HEK293 (cell line): ENCODE measurements around the gene NCKAP1.

Experiments
- CTCF ChIA-PET: fragments of 350-600 bp; formaldehyde crosslinking; extraction: SDS; loops from one replicate; lab custom pipeline; 2021; ENCODE audit warnings: antibody characterized with exemption; lab: Yijun Ruan, JAX
- POLR2A ChIA-PET: fragments of 300-600 bp; formaldehyde crosslinking; extraction: SDS; loops from one replicate; lab custom pipeline; 2020; ENCODE audit warnings: antibody characterized with exemption, inconsistent platforms; lab: Yijun Ruan, JAX
- H3K27ac ChIP-seq: fragments of 200-500 bp; sonication (Bioruptor generic); 2 replicates; pipeline ENCODE4 v1.5.1; 2014; ENCODE audit warnings: low read depth, low read length, control low read depth, inconsistent platforms; ENCODE audit errors: extremely low read depth
- H3K36me3 ChIP-seq, 2 experiments: fragments of 200-500 bp in 1 of 2; sonication (Bioruptor generic) in 1 of 2; 1 replicate in 1 of 2; 2 replicates in 1 of 2; pipeline ENCODE4 v1.5.1; 2014 to 2017; ENCODE audit warnings: inconsistent platforms in 2 of 2, low read length in 2 of 2; ENCODE audit not compliant: control insufficient read depth in 2 of 2, insufficient read depth in 1 of 2
- H3K4me1 ChIP-seq: fragments of 200-500 bp; sonication (Bioruptor generic); 2 replicates; pipeline ENCODE4 v1.5.1; 2014; ENCODE audit warnings: mild to moderate bottlenecking, low read length, inconsistent platforms; ENCODE audit not compliant: control insufficient read depth, insufficient read depth
- H3K4me3 ChIP-seq: 2 replicates; pipeline ENCODE4 v1.5.1; 2011; ENCODE audit warnings: low read depth, mild to moderate bottlenecking, control low read depth, low read length, moderate library complexity
- H3K9me3 ChIP-seq: fragments of 200-500 bp; sonication (Bioruptor generic); 2 replicates; pipeline ENCODE4 v1.5.1; 2014; ENCODE audit warnings: low read depth, low read length, inconsistent platforms; ENCODE audit not compliant: control insufficient read depth, insufficient read depth
- KLF8 ChIP-seq: fragments of 450-650 bp; formaldehyde crosslinking; IDR thresholded peaks from 2 replicates; pipeline ENCODE4 v1.5.1; 2016; ENCODE audit warnings: missing biosample characterization, missing genetic modification characterization
- OSR2 ChIP-seq: fragments of 450-650 bp; formaldehyde crosslinking; IDR thresholded peaks from 2 replicates; pipeline ENCODE4 v1.5.1; 2016; ENCODE audit warnings: missing biosample characterization, missing genetic modification characterization
- PRDM1 ChIP-seq: fragments of 450-650 bp; formaldehyde crosslinking; IDR thresholded peaks from 2 replicates; pipeline ENCODE4; 2016; ENCODE audit warnings: missing biosample characterization, missing genetic modification characterization
- ZNF23 ChIP-seq: fragments of 450-650 bp; formaldehyde crosslinking; IDR thresholded peaks from 2 replicates; pipeline ENCODE4 v1.5.1; 2016; ENCODE audit warnings: missing biosample characterization, missing genetic modification characterization, borderline replicate concordance
- ZNF571 ChIP-seq: fragments of 450-650 bp; formaldehyde crosslinking; IDR thresholded peaks from 2 replicates; pipeline ENCODE4 v1.5.0; 2017; ENCODE audit warnings: missing biosample characterization, missing genetic modification characterization
- ZNF658 ChIP-seq: fragments of 450-650 bp; formaldehyde crosslinking; IDR thresholded peaks from 2 replicates; pipeline ENCODE4; 2016; ENCODE audit warnings: missing biosample characterization, missing genetic modification characterization
- ZNF747 ChIP-seq: fragments of 450-650 bp; formaldehyde crosslinking; IDR thresholded peaks from 2 replicates; pipeline ENCODE4 v1.5.1; 2016; ENCODE audit warnings: missing biosample characterization, missing genetic modification characterization
- ZNF76 ChIP-seq: fragments of 450-650 bp; formaldehyde crosslinking; IDR thresholded peaks from 2 replicates; pipeline ENCODE4; 2016; ENCODE audit warnings: low read depth, missing biosample characterization, missing genetic modification characterization, borderline replicate concordance
- ZNF837 ChIP-seq: fragments of 450-650 bp; formaldehyde crosslinking; IDR thresholded peaks from 2 replicates; pipeline ENCODE4 v1.5.1; 2016; ENCODE audit warnings: missing biosample characterization, missing genetic modification characterization
- ZSCAN23 ChIP-seq: fragments of 450-650 bp; formaldehyde crosslinking; IDR thresholded peaks from 2 replicates; pipeline ENCODE4 v1.5.1; 2016; ENCODE audit warnings: missing biosample characterization, missing genetic modification characterization
- TF ChIP-seq, protein P1 (sequence below): fragments of 450-650 bp; formaldehyde crosslinking; IDR thresholded peaks from 2 replicates; pipeline ENCODE4 v1.5.1; 2016; ENCODE audit warnings: missing biosample characterization, missing genetic modification characterization
- TF ChIP-seq, protein P2 (sequence below): fragments of 450-650 bp; formaldehyde crosslinking; IDR thresholded peaks from 2 replicates; pipeline ENCODE4 v1.5.1; 2017; ENCODE audit warnings: missing biosample characterization, missing genetic modification characterization
- TF ChIP-seq, protein P3 (sequence below): fragments of 450-650 bp; formaldehyde crosslinking; IDR thresholded peaks from 2 replicates; pipeline ENCODE4 v1.5.1; 2016; ENCODE audit warnings: missing biosample characterization, missing genetic modification characterization

NCKAP1 gene

DNA sequence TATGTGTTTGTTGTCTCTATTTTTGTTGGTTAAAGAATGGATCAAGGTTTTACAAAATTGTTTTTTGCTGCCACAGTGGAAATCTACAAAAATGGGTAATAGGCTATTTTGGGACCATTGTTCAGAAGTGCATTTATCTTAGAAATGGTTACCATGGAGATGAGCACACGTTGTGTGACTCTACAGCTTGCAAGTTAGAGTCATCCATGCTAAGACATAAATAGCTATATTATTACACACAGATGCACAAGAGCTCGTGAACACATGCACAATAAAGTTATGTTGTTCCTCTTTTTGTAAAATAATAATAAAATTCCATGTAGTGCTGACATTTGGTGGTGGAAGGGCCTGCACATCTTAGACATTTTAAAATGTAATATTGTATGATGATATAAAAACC, 24.8 kb upstream of the NCKAP1 start:
- no peak overlapping the region for H3K4me3 ChIP-seq
- CTCF ChIA-PET = interaction anchor here (0.6 to 0.9 kb wide), 3 partner anchors 23 to 86 kb away, joined by 3 read pairs; no protein-coding TSS in a partner anchor
- H3K27ac ChIP-seq = no peak overlapping the region
- H3K4me1 ChIP-seq = no peaks in the 10 kb centered on the region
- H3K36me3 ChIP-seq = no peaks in the 10 kb centered on the region
- POLR2A ChIA-PET = interaction anchor here (0.6 to 1.0 kb wide), 2 partner anchors 16 to 65 kb away, joined by 4 read pairs; partner anchors contain the start of gene DUSP19
- TF ChIP-seq, protein P1, sequence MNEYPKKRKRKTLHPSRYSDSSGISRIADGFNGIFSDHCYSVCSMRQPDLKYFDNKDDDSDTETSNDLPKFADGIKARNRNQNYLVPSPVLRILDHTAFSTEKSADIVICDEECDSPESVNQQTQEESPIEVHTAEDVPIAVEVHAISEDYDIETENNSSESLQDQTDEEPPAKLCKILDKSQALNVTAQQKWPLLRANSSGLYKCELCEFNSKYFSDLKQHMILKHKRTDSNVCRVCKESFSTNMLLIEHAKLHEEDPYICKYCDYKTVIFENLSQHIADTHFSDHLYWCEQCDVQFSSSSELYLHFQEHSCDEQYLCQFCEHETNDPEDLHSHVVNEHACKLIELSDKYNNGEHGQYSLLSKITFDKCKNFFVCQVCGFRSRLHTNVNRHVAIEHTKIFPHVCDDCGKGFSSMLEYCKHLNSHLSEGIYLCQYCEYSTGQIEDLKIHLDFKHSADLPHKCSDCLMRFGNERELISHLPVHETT = no peak
- TF ChIP-seq ZNF571 (tag by site-specific recombination) = no peak
- no peak for TF ChIP-seq ZNF76 (tag by site-specific recombination)
- TF ChIP-seq ZNF658 (tag by site-specific recombination) = no peak
- TF ChIP-seq, protein P2, sequence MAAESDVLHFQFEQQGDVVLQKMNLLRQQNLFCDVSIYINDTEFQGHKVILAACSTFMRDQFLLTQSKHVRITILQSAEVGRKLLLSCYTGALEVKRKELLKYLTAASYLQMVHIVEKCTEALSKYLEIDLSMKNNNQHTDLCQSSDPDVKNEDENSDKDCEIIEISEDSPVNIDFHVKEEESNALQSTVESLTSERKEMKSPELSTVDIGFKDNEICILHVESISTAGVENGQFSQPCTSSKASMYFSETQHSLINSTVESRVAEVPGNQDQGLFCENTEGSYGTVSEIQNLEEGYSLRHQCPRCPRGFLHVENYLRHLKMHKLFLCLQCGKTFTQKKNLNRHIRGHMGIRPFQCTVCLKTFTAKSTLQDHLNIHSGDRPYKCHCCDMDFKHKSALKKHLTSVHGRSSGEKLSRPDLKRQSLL = no peak
- no peak for TF ChIP-seq ZNF837 (tag by site-specific recombination)
- no peak for TF ChIP-seq OSR2
- no peak for TF ChIP-seq ZNF23 (tag by site-specific recombination)
- H3K9me3 ChIP-seq = no peaks in the 10 kb centered on the region

DNA sequence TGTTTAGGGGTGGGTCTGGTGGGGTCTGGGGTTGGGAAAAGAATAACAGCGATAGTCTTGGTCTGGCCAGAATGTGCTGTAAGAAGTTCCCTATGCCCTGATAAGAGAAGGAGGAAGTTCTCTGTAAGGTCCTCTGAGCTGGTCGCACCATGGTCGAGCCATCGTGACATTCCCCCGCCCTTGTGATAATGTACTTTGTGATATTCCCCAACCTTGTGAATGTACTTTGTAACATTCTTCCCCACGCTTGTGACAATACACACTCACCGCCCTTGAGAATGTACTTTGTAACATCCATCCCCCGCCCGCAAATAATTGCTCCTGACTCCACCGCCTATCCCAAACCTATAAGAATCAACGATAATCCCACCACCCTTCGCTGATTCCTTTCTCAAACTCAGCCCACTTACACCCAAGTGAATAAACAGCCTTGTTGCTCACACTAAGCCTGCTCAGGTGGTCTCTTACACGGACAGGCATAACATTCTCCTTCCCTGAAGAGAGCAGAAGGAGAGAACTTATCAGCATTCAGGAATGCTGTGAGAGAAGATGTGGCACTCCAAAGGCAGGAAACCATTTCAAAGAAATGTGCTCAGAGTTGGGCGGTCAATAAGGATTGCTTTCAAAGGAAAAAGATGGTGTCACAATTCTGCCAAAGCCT, 22.4 kb upstream of the NCKAP1 start:
- Histone ChIP-seq H3K9me3 (no peaks in the 10 kb centered on the region), H3K4me1 (no peaks in the 10 kb centered on the region), H3K36me3 (no peaks in the 10 kb centered on the region), H3K4me3 (no peak overlapping the region), H3K27ac (no peak overlapping the region)
- CTCF ChIA-PET = no interaction called here
- POLR2A ChIA-PET = no interaction called here
- TF ChIP-seq, protein P3, sequence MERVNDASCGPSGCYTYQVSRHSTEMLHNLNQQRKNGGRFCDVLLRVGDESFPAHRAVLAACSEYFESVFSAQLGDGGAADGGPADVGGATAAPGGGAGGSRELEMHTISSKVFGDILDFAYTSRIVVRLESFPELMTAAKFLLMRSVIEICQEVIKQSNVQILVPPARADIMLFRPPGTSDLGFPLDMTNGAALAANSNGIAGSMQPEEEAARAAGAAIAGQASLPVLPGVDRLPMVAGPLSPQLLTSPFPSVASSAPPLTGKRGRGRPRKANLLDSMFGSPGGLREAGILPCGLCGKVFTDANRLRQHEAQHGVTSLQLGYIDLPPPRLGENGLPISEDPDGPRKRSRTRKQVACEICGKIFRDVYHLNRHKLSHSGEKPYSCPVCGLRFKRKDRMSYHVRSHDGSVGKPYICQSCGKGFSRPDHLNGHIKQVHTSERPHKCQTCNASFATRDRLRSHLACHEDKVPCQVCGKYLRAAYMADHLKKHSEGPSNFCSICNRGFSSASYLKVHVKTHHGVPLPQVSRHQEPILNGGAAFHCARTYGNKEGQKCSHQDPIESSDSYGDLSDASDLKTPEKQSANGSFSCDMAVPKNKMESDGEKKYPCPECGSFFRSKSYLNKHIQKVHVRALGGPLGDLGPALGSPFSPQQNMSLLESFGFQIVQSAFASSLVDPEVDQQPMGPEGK (tag by site-specific recombination) = no peak
- no peak for TF ChIP-seq ZSCAN23 (tag by site-specific recombination)

DNA sequence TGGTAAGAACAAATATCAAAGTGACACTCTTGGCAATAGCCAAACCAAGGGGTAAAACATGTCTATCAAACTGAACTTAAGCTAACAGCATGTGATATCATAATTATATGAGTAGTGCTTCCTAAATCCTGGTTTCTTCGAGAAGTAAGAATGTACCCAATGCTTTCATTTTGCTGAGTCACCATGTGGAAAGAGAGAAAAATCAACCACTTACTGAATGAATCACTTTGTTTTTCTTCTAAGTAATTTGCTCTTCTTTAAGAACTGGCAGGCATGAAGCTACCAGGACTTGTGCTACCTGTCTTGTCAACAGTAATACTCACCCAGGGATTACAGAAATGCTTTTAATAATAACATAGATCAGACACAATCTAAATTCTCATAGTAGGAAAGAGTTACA, 21.3 kb upstream of the NCKAP1 start:
- H3K36me3 ChIP-seq = no peaks in the 10 kb centered on the region
- CTCF ChIA-PET = no interaction called here
- no peaks in the 10 kb centered on the region for H3K4me1 ChIP-seq
- no peak for TF ChIP-seq ZNF747 (tag by site-specific recombination)
- 0 out of 2 replicates have a peak, but pooled peaks have one; percentile 14 for TF ChIP-seq PRDM1
- no peak for TF ChIP-seq KLF8 (tag by site-specific recombination)
- no peaks in the 10 kb centered on the region for H3K9me3 ChIP-seq
- H3K4me3 ChIP-seq = no peak overlapping the region
- POLR2A ChIA-PET = no interaction called here
- H3K27ac ChIP-seq = no peak overlapping the region
